HG03108 (cell line): ENCODE measurements around the gene PTPRN2.

Experiments used
- ATAC-seq: cut with Tn5 transposase; IDR thresholded peaks from one replicate; pipeline ENCODE4 v1.9.1; 2021; ENCODE audit warnings: moderate library complexity; ENCODE audit not compliant: unreplicated experiment

The PTPRN2 gene

GRCh38 chr7:158581440-158582088 lies 6.1 kb downstream of the PTPRN2 start:
- no peak for ATAC-seq

DNA sequence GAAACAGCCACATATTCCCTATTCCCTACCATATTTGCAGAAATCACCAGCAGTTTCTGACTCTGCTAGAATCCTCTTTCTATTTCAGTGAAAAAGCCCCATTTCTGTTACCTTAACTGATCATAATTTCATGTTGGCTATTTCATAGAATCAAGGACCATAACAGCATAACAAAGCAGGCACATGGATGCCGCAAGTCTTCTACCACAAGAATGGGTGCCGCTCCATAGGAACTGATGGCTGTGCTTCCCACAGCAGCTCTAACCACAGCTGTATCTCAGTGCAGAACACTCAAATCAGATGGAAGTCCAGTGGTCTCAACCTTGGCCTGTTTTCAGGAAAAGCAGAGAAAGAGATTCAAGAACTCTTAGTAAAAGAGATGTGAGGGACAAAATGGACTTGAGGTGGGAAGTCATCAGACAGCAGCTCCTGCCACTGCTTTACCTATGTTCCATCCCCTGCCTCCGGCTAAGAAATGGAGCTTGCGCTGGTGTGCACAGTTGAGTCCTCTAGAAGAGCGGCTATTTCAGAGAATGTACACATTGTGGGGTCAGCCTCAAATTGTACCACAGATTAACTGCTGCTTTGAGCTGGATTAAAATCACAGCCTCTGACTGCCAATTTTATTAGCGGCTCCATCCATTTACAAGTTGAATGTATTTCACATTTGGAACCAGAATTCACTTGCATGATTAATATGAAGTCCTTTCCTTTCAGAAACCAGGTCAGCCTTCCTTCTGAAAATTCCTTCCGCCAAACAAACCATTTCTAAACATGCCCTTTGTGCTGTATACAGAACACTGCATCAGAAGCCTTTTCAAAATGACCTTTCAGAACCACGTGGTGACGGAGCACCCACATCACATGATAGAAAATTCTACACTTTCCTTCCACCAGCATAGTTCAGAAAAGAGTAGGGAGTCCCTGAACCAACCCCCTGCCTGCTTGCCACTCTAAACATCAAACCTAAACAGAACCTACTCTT lies 7.7 kb downstream of the PTPRN2 start:
- no peak for ATAC-seq

- no peak for ATAC-seq
Observed at GRCh38 chr7:158576050-158576762, 11.4 kb downstream of the PTPRN2 start.

DNA sequence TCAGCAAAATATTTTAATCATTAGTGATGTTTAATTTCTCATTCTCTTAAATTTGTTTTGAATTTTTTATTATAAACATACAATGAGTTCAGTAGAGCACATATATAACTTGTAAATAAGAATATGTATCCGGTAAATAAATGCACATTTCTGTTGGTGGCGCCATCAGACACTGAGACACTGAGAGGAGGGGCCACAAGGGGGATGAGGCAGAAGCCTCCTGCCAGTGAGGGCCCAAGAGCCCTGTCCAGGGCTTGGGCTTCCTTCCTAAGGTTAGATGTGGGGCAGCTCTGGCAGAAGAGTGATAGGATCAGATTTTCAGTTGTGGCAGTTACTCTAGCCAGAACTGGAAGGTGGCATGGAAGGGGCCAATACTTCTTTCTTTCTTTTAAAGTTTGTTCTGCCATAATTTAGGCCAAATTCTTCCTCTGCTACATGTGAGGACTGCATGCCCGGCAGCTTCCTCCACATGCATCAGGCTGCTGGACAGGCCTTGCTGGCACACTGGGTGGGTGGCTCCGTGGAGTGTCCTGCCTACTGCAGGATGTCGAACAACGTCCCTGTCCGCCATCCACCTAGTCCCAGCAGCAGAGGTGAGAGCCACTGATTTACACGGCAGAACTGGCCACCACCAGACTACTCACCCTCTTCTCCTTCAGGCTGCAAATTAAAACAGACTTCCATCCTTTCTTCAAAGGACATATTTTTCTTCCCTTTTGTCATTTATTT lies 13.2 kb downstream of the PTPRN2 start:
- no peak for ATAC-seq

GRCh38 chr7:158573310-158573709 lies 14.3 kb downstream of the PTPRN2 start:
- no peak for ATAC-seq

- no peak for ATAC-seq
Observed at GRCh38 chr7:158572000-158572828, 15.4 kb downstream of the PTPRN2 start.

DNA sequence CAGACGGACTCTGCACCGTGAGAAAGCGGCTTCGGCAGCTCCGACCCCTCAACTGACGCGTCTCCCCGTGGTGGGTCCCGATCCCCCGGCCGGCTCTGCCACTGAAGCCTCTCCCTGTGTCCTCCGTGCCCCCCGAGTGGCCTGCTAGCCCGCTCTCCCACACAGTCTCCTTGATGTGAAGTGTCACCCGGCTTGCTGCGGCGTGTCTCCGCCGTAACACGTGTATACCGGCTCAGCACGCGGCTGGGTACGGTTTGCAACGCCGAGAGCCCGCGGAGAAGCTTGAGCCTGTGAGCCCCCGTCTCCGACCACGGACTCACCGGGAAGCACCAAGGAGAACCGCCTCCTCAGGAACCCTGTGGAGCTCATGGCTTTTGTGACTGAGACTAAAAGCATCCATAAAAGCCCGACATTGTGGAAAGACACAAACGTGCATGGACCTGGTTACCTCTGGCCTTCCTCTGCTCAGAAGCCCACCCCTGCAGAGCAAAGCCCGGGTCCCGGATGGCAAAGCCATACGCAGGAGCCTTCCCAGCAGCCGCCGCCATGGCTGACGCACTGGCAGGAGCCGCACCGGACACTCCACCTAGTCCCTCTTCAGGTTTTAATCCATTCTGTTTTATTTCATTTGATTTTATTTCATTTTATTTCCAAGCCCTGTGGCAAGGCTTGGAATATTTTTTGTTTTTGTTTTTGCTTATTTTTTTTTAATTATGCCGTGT lies 17.0 kb downstream of the PTPRN2 start:
- ATAC-seq: no peak

- no peak for ATAC-seq
Observed at GRCh38 chr7:158569858-158570323, 17.7 kb downstream of the PTPRN2 start.

DNA sequence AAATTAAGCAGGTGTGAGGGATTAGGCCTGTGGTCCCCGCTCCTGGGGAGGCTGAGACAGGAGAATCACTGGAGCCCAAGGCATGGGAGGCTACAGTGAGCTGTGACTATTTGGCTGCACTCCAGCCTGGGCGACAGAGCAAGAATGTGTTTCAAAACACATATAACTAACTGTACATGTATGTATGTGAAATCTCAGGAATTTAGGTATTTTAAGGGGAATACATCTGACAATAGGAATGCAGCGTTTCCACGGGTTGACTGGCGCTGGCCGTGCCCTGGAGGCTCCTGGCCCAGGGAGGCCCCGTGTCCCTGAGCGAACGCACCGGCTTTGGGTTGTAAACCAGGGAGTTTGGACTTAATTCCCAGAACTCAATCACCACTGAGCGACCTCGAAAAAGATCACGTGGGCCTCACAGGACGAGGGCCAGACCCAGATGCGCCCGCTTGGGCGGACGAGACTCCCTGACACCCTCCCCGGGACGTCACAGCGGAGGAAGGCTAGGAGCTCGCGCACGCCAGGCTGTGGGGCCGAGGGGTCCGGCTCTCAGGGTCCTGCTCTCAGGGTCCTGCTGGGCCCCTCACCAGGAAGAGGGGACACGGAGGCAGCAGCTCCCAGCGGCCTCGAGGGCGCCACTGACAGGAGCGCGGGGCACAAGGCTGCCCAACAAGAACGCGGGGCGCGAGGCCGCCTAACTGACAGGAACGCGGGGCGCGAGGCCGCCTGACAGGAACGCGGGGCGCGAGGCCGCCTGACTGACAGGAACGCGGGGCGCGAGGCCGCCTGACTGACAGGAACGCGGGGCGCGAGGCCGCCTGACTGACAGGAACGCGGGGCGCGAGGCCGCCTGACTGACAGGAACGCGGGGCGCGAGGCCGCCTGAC lies 18.4 kb downstream of the PTPRN2 start:
- no peak for ATAC-seq

- no peak for ATAC-seq
Observed at GRCh38 chr7:158567153-158567603, 20.4 kb downstream of the PTPRN2 start.

- ATAC-seq: no peak
Observed at GRCh38 chr7:158564663-158565035, 23.0 kb downstream of the PTPRN2 start.

DNA sequence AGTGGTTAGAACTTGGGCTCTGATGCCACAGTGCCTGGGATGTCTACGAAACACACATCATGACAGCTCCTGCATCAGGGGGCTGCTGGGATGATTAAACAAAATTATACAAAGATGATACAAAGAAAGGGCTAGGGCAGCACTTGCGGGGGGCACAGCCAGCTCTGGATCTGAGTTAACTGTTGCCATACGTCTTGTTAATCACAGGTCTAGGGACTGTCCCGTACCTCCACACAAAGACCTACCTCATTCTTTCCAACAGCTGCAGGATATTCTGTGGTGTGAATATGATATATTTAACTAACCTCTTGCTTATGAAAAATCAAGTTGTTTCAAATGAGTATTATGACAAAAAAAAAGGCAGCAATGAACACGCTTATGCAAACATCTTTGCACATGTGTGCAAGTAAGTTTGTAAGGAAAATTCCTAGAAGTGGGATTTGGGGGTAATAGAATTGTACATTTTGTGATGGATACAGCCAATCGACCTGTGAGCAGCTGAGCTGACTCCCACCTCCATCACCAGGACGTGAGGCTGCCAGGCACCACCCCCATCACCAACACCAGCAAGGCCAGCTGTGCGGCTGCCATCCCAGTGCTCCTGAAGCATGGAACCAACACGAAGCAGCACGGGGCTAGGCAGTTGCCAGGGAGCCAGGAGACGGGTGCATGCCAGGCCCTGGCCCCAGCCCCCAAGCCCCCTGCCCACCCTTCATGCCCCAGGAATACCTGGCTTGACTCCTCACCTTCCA lies 23.5 kb downstream of the PTPRN2 start:
- no peak for ATAC-seq

- no peak for ATAC-seq
Observed at GRCh38 chr7:158563051-158563450, 24.6 kb downstream of the PTPRN2 start.

DNA sequence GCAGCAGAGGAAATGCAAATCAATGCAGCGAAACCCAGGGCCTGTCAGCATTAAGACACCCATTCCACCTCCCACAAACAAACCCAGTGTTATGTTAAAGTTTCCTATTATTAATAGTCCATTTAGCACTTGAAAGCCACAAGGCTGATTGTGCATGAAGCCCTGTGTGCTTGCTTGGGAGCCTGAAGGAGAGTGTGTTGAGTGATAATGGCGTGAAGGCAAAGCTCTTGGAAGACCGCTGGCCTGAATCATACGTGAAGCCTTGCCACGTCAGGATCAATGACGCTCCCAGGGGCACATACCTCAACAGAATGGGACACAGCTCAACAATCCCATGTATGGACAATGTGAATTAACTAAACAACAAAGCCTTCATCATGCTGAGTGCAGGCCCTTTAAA lies 25.1 kb downstream of the PTPRN2 start:
- ATAC-seq: no peak

GRCh38 chr7:158561659-158562058 lies 26.0 kb downstream of the PTPRN2 start:
- ATAC-seq: no peak

- ATAC-seq: no peak
Observed at GRCh38 chr7:158560386-158560785, 27.2 kb downstream of the PTPRN2 start.

DNA sequence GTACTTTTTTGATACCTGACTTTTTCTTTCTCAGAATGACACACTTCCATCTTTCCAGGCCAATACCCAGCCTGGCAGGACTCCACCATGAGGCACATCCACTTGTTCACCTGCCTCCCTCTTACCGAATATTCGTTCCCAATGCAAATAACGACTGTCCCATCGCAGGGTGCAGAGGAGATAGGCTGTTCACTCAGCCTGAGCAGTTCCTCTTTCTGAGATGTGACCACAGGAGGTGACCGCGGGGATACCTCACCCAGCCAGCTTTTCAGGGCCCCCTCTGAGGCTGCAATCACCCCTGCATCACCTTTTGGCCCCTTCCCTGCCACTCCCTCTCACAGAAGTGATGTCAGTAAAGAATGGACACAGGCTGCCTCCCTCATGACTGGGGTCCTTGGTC lies 28.3 kb downstream of the PTPRN2 start:
- ATAC-seq: no peak
